A673 (cell line): ENCODE data around the gene TFAP2C.

Experiments
- CTCF ChIP-seq: fragments of 300-800, 200-600 bp; sonication (generic); conservative IDR thresholded peaks from 2 replicates; pipeline ENCODE4 v1.5.1; 2017; ENCODE audit warnings: low read depth, mild to moderate bottlenecking, antibody characterized with exemption, low read length, moderate library complexity, mixed read lengths
- EZH2 ChIP-seq: fragments of 200-600 bp; sonication (generic); IDR thresholded peaks from 2 replicates; pipeline ENCODE4 v1.6.1; 2017; ENCODE audit warnings: borderline replicate concordance, low read depth, mild to moderate bottlenecking, mixed read lengths, antibody characterized with exemption, low read length; ENCODE audit not compliant: poor library complexity, severe bottlenecking

- TF ChIP-seq CTCF (no peak), EZH2 (no peak)
Observed at GRCh38 chr20:56588996-56589395, 40.1 kb upstream of the TFAP2C start.
